ENCODE data around the gene ARF6. TPM values are rescaled to one million over a fixed set of nuclear protein-coding genes. Genes with fewer than 3 reads are reported as not detected.
"Not testable (repeated sequence)": the region's sequence is repeated elsewhere in the genome, so short reads cannot be mapped to it uniquely, and the experiment has no call there.

The ARF6 gene
- total RNA-seq, 1 donor from 2014 or later = 48.6 TPM

- peaks cover 0 to 6% of the 10 kb centered on the region in 2 donors for H3K36me3 ChIP-seq
- no peaks in the 10 kb centered on the region for H3K27me3 ChIP-seq
- intact Hi-C loops (cut with DNase I) = loop anchor here (10.0 kb wide), 1 partner anchor 207 kb away; no protein-coding TSS in a partner anchor
- H3K27ac ChIP-seq = peak overlapping the region; percentile 100
- peaks cover 52% of the 10 kb centered on the region for H3K4me1 ChIP-seq
- H3K4me3 ChIP-seq = peak overlapping the region in 1 of 2 donors; percentile 89
- H3K9me3 ChIP-seq = no peaks in the 10 kb centered on the region
- no peak for DNase-seq (ENCODE audit: extremely low spot score in 2 of 2)
- TF ChIP-seq POLR2A (IDR thresholded peaks at IDR 0.05) (no peak), POLR2AphosphoS5 (IDR thresholded peaks at IDR 0.05; ENCODE audit: insufficient read depth in 1 of 2, low read depth in 1 of 2) (no peak), CTCF (IDR thresholded peaks at IDR 0.05) (no peak)
These were observed 4.5 kb downstream of the ARF6 start for GRCh38 chr14:49897414-49897813.

GRCh38 chr14:49897965-49898364 lies 5.1 kb downstream of the ARF6 start:
- Histone ChIP-seq H3K36me3 (peaks cover 0 to 6% of the 10 kb centered on the region in 2 donors), H3K9me3 (no peaks in the 10 kb centered on the region), H3K4me1 (peaks cover 52% of the 10 kb centered on the region), H3K27ac (peak overlapping the region; percentile 100), H3K27me3 (no peaks in the 10 kb centered on the region), H3K4me3 (peak overlapping the region; percentile 11 to 15)
- no peak for DNase-seq (ENCODE audit: extremely low spot score in 2 of 2)
- intact Hi-C loops (cut with DNase I) = loop anchor here (10.0 kb wide), 1 partner anchor 207 kb away; no protein-coding TSS in a partner anchor
- TF ChIP-seq POLR2A (IDR thresholded peaks at IDR 0.05) = no peak
- peak in 1 of 2 donors; percentile 74 for TF ChIP-seq POLR2AphosphoS5 (IDR thresholded peaks at IDR 0.05; ENCODE audit: insufficient read depth in 1 of 2, low read depth in 1 of 2)

- Histone ChIP-seq H3K27me3 (no peaks in the 10 kb centered on the region), H3K4me1 (peaks cover 52% of the 10 kb centered on the region), H3K27ac (peak overlapping the region; percentile 100), H3K36me3 (peaks cover 0 to 6% of the 10 kb centered on the region in 2 donors), H3K4me3 (peak overlapping the region in 1 of 2 donors; percentile 11), H3K9me3 (no peaks in the 10 kb centered on the region)
- no peak for DNase-seq (ENCODE audit: extremely low spot score in 2 of 2)
- intact Hi-C loops (cut with DNase I) = loop anchor here (10.0 kb wide), 1 partner anchor 206 kb away; no protein-coding TSS in a partner anchor
- TF ChIP-seq POLR2A (IDR thresholded peaks at IDR 0.05) = no peak
- TF ChIP-seq CTCF (IDR thresholded peaks at IDR 0.05) = no peak
- no peak for TF ChIP-seq POLR2AphosphoS5 (IDR thresholded peaks at IDR 0.05; ENCODE audit: insufficient read depth in 1 of 2, low read depth in 1 of 2)
These were observed 5.6 kb downstream of the ARF6 start for GRCh38 chr14:49898485-49898884.

GRCh38 chr14:49900973-49901372 lies 8.1 kb downstream of the ARF6 start:
- TF ChIP-seq POLR2AphosphoS5 (IDR thresholded peaks at IDR 0.05; ENCODE audit: insufficient read depth in 1 of 2, low read depth in 1 of 2) = no peak
- intact Hi-C loops (cut with DNase I) = no loop called here

GRCh38 chr14:49902679-49903246 lies 9.9 kb downstream of the ARF6 start:
- H3K4me1 ChIP-seq = peaks cover 25% of the 10 kb centered on the region
- H3K27ac ChIP-seq; H3K36me3 ChIP-seq; DNase-seq (ENCODE audit: extremely low spot score in 2 of 2); H3K27me3 ChIP-seq; intact Hi-C loops (cut with DNase I); H3K4me3 ChIP-seq; H3K9me3 ChIP-seq: not testable (repeated sequence)

More at GRCh38 chr14:49900973-49901372, 8.1 kb downstream of the ARF6 start:
- DNase-seq (ENCODE audit: extremely low spot score in 2 of 2) = no peak
- Histone ChIP-seq H3K4me1 (peaks cover 31% of the 10 kb centered on the region), H3K27me3 (no peaks in the 10 kb centered on the region), H3K36me3 (no peaks in the 10 kb centered on the region), H3K4me3 (no peak overlapping the region), H3K27ac (no peak overlapping the region), H3K9me3 (no peaks in the 10 kb centered on the region)

- no peaks in the 10 kb centered on the region for H3K36me3 ChIP-seq
- H3K27me3 ChIP-seq = no peaks in the 10 kb centered on the region
- no peak for TF ChIP-seq POLR2AphosphoS5 (IDR thresholded peaks at IDR 0.05; ENCODE audit: insufficient read depth in 1 of 2, low read depth in 1 of 2)
- TF ChIP-seq POLR2A (IDR thresholded peaks at IDR 0.05) = no peak
- no peak for TF ChIP-seq CTCF (IDR thresholded peaks at IDR 0.05)
- H3K9me3 ChIP-seq = no peaks in the 10 kb centered on the region
- H3K4me3 ChIP-seq = no peak overlapping the region
- H3K27ac ChIP-seq = no peak overlapping the region
- no peak for DNase-seq (ENCODE audit: extremely low spot score in 2 of 2)
- H3K4me1 ChIP-seq = peaks cover 20% of the 10 kb centered on the region
- intact Hi-C loops (cut with DNase I) = no loop called here
These were observed 11.4 kb downstream of the ARF6 start for GRCh38 chr14:49904270-49904669.
